IPS-NIHi11 (cell line): ENCODE results near the gene DGCR8.

Source experiments
- DNase-seq: peaks from one replicate; pipeline ENCODE4 v3.0.0; 2012; ENCODE audit warnings: mixed read lengths, low spot score

Gene DGCR8

GRCh38 chr22:20079745-20080444, at the start of gene DGCR8:
Gene DGCR8 (plus strand): TSS chr22:20080241. CDS start chr22:20085964, 5,723 bp downstream.
- DNase-seq = peak; percentile 99

- DNase-seq = peak; percentile 56
These were observed 48.2 kb upstream of the DGCR8 start for GRCh38 chr22:20031732-20032406.

GRCh38 chr22:20032407-20032991, 47.5 kb upstream of the DGCR8 start:
- no peak for DNase-seq

GRCh38 chr22:20033045-20033706, 46.9 kb upstream of the DGCR8 start:
- no peak for DNase-seq

GRCh38 chr22:20034143-20034542, 45.9 kb upstream of the DGCR8 start:
- DNase-seq = no peak

GRCh38 chr22:20035375-20036083, 44.5 kb upstream of the DGCR8 start:
- DNase-seq = no peak

- DNase-seq = no peak
These were observed 44.0 kb upstream of the DGCR8 start for GRCh38 chr22:20036084-20036482.

GRCh38 chr22:20036535-20037392, 43.3 kb upstream of the DGCR8 start:
- no peak for DNase-seq

- DNase-seq = no peak
These were observed 42.6 kb upstream of the DGCR8 start for GRCh38 chr22:20037419-20037818.

- no peak for DNase-seq
These were observed 41.5 kb upstream of the DGCR8 start for GRCh38 chr22:20038574-20038973.

GRCh38 chr22:20039683-20040325, 40.2 kb upstream of the DGCR8 start:
- DNase-seq = no peak

- no peak for DNase-seq
These were observed 39.5 kb upstream of the DGCR8 start for GRCh38 chr22:20040327-20041200.

- DNase-seq = no peak
These were observed 36.7 kb upstream of the DGCR8 start for GRCh38 chr22:20043057-20043996.

GRCh38 chr22:20043997-20044342, 36.1 kb upstream of the DGCR8 start:
- DNase-seq = no peak

- DNase-seq = no peak
These were observed 35.4 kb upstream of the DGCR8 start for GRCh38 chr22:20044495-20045151.

- DNase-seq = no peak
These were observed 33.3 kb upstream of the DGCR8 start for GRCh38 chr22:20046730-20047129.

GRCh38 chr22:20051927-20052308, 28.1 kb upstream of the DGCR8 start:
- no peak for DNase-seq
